ENCODE measurements around the gene TNFAIP8L1.
"Not testable (repeated sequence)": the region's sequence is repeated elsewhere in the genome, so short reads cannot be mapped to it uniquely, and the experiment has no call there.

Gene TNFAIP8L1

GRCh38 chr19:4678881-4679790 lies 39.8 kb downstream of the TNFAIP8L1 start:
- no peak for DNase-seq (ENCODE audit: low read depth)

GRCh38 chr19:4680021-4680420 lies 40.7 kb downstream of the TNFAIP8L1 start:
- DNase-seq (ENCODE audit: low read depth) = not testable (repeated sequence)

GRCh38 chr19:4682417-4683200 lies 43.3 kb downstream of the TNFAIP8L1 start:
- no peak for DNase-seq (ENCODE audit: low read depth)

- no peak for DNase-seq (ENCODE audit: low read depth)
Observed at GRCh38 chr19:4684312-4685095, 45.2 kb downstream of the TNFAIP8L1 start.

GRCh38 chr19:4686700-4687099 lies 47.4 kb downstream of the TNFAIP8L1 start:
- no peak for DNase-seq (ENCODE audit: low read depth)

- DNase-seq (ENCODE audit: low read depth) = no peak
Observed at GRCh38 chr19:4687396-4687795, 48.1 kb downstream of the TNFAIP8L1 start.

- no peak for DNase-seq (ENCODE audit: low read depth)
Observed at GRCh38 chr19:4688587-4688986, 49.3 kb downstream of the TNFAIP8L1 start.

GRCh38 chr19:4689403-4689802 lies 50.1 kb downstream of the TNFAIP8L1 start:
- no peak for DNase-seq (ENCODE audit: low read depth)

GRCh38 chr19:4690361-4690760 lies 51.0 kb downstream of the TNFAIP8L1 start:
- no peak for DNase-seq (ENCODE audit: low read depth)

- DNase-seq (ENCODE audit: low read depth) = no peak
Observed at GRCh38 chr19:4691373-4691772, 52.1 kb downstream of the TNFAIP8L1 start.

- no peak for DNase-seq (ENCODE audit: low read depth)
Observed at GRCh38 chr19:4692251-4693077, 53.1 kb downstream of the TNFAIP8L1 start.

GRCh38 chr19:4693078-4693350 lies 53.7 kb downstream of the TNFAIP8L1 start:
- no peak for DNase-seq (ENCODE audit: low read depth)

GRCh38 chr19:4693471-4694121 lies 54.3 kb downstream of the TNFAIP8L1 start:
- DNase-seq (ENCODE audit: low read depth) = no peak

GRCh38 chr19:4694211-4694987 lies 55.1 kb downstream of the TNFAIP8L1 start:
- peak; percentile 79 for DNase-seq (ENCODE audit: low read depth)

GRCh38 chr19:4695224-4695731 lies 56.0 kb downstream of the TNFAIP8L1 start:
- DNase-seq (ENCODE audit: low read depth) = no peak

- no peak for DNase-seq (ENCODE audit: low read depth)
Observed at GRCh38 chr19:4697304-4697703, 58.0 kb downstream of the TNFAIP8L1 start.

- no peak for DNase-seq (ENCODE audit: low read depth)
Observed at GRCh38 chr19:4699826-4700692, 60.7 kb downstream of the TNFAIP8L1 start.

- DNase-seq (ENCODE audit: low read depth) = no peak
Observed at GRCh38 chr19:4700693-4700970, 61.3 kb downstream of the TNFAIP8L1 start.

GRCh38 chr19:4701557-4701956 lies 62.2 kb downstream of the TNFAIP8L1 start:
- no peak for DNase-seq (ENCODE audit: low read depth)

Data from GM04503 (cell line).